Measurements from ENCODE around the gene AKAP7.

AKAP7 gene

DNA sequence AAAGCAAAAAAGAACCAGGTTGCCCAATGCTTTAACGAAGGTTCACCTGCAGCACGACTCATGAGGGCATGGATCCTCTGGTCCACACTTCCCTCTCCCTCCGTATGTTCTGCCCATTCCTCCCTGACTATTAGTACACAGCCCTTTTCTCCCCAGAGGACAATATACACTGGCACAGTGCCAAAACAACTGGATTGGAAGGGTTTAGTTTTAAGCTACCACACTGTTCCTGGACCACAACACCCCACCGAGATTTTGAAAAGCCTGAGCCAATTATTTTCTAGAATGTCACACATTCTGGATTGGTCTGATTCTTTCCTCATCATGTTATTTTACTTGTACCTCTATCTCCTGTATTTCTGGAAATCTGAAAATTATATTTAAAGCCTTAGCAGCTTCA lies 2.9 kb upstream of the AKAP7 start:
- FAIRE-seq (no peak), DNase-seq (ENCODE audit: insufficient read length, low spot score) (no peak)

DNA sequence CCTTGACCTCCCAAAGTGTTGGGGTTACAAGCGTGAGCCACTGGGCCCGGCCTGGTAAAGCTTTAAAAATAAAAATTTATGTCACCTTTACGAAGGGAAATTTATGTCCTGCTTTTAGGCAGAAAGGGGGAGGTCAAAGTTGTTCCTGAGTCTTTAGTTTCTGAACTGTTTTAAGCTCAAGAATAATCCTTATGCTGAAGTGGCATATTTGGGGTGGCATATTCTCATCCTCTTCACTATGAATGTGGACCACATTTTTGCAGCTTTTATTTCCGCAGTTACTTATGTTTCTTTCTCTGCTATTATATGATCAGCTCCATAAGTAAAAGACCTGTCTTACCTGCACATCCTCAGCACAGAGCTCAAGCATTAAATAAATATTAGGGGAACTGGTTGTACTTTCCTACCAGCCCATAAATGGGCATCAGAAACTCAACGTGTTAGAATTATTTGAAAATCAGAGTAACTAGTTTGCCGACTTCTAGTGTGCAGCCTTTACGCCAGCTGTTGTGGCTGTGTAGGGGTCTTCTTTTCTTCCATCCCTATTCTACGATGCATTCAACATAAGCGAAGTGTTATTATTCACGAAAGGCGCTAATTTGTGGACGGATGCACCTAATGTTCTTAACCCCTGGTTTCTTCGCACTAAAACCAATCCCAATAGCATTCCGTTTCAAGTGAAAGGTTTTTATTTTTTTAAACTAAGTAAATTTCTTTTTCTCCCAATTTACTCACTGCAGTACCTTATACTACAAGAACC lies 867 bp upstream of the AKAP7 start:
- FAIRE-seq (no peak), DNase-seq (ENCODE audit: insufficient read length, low spot score) (no peak)

DNA sequence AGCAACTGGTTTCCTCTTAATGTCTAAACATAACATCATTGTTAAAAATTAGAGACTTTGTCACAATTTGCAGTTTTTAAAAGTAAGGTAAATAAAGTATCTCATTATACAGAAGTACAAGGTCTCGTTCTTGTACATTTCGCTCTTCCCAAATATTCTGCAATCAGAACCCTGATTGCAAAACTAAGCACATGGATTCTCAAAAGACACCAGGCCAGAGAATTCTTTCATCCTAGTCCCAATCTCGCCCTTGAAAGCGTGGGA lies 355 bp upstream of the AKAP7 start:
- FAIRE-seq (peak; percentile 14), DNase-seq (ENCODE audit: insufficient read length, low spot score) (no peak)

DNA sequence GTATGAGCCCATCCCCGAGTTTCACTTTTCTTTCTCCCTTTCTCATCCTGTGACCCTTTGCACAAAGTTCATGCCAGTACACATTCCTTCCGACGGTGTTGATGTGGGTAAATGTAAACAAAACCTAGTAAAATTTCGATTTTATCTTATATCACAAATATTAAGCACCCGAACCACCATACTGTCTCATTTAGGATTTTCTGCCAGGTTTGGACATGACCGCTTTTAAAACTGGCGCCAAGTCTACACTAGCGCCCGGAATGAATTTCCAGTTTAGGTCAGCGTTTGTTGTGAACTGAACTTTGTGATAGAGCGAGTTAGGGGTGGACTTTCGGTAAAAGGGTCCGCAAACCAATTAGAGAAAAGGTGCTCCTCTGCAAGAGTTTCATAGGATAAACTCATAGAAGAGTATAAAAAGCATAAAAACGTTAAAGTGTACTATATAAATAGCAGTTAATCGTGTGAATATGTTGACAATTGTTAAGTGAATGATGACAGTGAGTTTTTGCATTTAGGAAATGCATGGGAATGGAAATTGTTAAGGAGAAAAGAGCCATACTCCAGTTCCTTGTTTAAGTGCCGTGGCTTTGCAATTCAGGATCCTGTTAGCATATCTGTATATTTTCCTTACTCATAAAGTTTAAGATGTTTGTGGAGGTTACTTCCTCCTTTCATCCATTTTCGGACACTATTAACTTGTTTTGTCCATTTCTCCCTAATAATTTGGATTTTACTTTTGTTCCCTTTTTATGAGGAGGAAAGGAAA lies 937 bp downstream of the AKAP7 start:
- DNase-seq (ENCODE audit: insufficient read length, low spot score), result no peak
- no peak for FAIRE-seq

DNA sequence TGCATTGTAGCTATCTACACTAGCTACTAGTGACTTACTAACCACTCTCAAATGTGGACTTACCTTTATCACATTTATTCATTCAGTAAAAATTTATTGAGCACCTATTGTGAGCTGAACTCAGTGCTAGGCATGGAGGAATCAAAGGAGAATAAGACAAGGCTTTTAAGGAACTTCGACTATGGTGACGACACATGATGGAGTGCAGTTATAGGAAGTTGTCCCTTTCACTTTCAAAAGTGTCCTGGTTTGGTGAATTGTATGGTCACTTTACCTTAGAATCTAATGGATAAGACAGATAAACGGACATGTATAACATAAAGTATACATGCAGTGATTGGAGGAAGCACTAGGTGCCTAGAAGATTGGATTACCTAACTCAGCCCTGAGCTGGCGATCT lies 4.3 kb downstream of the AKAP7 start:
- no peak for FAIRE-seq
- no peak for DNase-seq (ENCODE audit: insufficient read length, low spot score)

DNA sequence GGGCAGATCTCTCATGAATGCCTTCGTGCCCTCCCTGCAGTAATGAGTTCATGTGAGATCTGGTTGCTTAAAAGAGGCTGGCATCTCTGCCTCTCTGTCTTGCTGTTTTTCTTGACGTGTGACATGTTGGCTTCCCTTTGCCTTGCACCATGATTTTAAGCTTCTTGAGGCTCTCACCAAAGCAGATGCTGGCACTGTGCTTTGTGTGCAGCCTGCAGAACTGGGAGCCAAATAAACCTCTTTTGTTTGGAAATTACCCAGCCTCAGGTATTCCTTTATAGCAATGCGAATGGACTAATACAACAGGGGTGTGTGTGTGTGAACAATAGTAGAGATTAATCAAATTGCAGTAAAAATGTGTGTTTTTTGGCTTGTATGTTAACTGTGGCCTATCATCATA lies 8.1 kb downstream of the AKAP7 start:
- no peak for DNase-seq (ENCODE audit: insufficient read length, low spot score)
- FAIRE-seq, result no peak

DNA sequence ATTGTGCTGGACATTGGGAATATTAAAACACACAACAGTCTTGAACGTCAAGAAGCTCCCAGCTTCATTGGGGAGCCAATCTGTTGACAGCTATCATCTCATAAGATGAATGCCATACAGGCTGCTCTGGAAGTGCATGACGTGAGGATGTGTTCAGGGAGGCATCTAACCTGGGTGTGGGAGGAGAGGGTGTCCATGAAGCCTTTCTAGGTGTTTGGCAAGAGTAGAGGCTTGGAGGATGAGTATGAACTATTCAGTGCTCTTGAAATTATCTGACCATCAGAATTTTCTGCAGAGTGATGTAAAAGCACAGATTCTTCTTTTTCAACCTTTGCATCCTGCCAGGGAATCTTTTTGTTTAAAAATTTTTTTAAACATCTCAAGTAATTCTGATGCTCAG lies 11.6 kb downstream of the AKAP7 start:
- FAIRE-seq (no peak), DNase-seq (ENCODE audit: insufficient read length, low spot score) (no peak)

DNA sequence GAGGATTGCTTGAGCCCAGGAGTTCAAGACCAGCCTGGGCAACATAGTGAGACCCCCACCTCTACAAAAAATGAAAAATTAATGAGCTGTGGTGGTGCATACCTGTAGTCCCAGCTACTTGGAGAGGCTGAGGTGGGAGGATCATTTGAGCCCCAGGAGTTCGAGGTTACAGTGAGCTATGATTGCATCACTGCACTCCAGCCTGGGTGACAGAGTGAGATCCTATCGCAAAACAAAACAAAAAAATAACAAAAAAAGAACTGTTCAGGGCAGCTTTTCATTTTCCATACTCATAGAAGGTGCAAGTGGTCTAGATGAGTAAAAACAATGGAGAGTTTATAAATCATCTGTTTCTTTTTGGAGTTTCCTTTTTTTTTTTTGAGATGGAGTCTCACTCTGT lies 21.1 kb downstream of the AKAP7 start:
- FAIRE-seq (no peak), DNase-seq (ENCODE audit: insufficient read length, low spot score) (no peak)

DNA sequence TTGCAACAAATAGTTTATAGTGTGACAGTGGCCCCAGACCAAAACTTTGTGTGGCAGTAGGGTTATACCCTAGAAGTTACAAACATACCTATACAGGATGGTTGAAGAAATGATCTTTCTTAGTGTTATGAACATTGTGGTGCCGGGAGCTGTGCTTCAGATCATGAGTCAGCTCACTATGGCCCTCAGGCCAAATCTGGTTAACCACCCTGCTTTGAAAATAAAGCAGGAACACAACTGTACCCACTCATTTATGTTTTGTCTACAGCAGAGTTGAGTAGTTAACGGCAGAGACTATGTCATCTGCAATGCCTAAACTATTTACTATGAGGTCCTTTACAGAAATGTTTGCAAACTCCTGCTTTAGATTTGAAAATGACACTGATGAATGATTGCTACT lies 24.3 kb downstream of the AKAP7 start:
- DNase-seq (ENCODE audit: insufficient read length, low spot score) (no peak), FAIRE-seq (no peak)

DNA sequence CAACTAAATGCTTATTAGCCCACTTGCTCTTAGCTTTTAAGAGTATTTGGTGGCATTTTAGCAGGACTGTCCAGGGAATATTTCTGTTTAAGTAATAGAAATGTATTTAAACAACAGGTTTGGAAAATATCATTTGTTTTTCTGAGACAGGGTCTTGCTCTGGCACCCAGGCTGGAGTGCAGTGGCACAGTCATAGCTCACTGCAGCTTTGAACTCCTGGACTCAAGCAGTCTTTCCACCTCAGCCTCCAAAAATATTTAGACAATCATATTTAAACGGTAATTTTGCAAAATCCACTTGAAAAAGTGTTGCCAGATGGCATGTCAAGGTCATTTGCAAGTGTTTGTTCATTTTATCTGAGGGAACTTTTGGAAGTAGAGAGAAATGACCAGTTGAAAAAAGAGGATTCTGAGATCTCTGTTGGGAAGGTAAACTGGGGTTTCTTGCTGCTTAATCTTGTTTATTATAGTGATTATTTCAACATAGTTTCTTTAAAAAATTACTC lies 25.0 kb downstream of the AKAP7 start:
- DNase-seq (ENCODE audit: insufficient read length, low spot score), result no peak
- no peak for FAIRE-seq

DNA sequence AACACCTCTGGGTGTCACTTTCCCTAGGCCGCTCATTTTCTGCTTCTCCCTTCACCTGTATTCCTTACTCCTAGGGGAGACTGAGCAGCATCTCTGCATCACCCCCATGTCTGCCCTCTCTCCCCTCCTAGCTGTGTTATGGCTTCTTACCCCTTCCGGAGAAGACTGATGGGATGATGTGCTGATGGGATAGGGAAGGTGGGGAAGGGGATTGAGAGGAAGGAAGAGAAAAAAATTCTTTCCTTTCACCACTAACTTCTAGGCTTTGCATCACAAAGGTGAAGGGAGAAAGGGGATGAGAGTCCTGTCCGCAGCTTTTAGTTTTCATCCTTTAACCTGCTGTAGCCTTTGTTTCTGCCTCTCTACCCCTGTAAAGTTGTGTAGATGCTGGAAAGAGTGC lies 26.7 kb downstream of the AKAP7 start:
- FAIRE-seq, result no peak
- no peak for DNase-seq (ENCODE audit: insufficient read length, low spot score)

DNA sequence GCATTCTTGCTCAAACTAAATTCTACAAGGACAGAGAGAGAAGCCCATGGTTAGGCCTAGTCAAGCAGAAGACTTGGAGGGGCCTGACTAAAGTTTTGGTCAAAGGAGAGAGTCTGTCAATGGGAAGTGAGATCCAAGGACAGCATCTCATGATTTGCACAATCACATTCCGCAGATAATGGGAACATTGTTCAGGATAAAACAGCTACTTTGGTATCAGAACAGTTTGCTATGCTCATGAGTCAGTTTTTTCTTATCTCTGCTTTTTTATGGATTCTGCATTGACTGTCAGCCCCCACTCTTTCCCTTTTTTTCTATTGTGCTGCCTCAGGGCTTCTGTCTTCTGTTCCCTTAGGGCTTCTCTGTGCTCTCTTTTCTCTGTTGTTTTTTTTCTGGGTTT lies 28.6 kb downstream of the AKAP7 start:
- no peak for FAIRE-seq
- no peak for DNase-seq (ENCODE audit: insufficient read length, low spot score)

DNA sequence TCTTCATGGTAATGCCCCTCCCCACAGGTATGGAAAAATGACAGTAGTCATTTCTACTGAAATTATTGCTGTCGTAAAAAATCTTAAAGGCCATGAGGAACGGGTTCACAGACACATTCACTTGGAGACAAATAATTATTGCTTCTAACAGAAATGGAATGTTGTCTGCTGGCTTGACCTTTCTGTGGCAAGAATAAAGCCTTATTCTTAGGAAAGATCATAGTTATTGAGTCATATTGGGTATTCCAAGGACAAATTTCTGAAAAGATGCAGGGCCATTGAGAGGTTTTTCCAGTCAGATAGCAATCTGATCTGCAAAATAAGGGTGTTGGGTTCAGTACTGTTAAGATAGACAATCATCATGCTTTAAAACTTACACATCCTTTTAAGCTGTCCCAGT lies 29.2 kb downstream of the AKAP7 start:
- no peak for DNase-seq (ENCODE audit: insufficient read length, low spot score)
- FAIRE-seq, result no peak

DNA sequence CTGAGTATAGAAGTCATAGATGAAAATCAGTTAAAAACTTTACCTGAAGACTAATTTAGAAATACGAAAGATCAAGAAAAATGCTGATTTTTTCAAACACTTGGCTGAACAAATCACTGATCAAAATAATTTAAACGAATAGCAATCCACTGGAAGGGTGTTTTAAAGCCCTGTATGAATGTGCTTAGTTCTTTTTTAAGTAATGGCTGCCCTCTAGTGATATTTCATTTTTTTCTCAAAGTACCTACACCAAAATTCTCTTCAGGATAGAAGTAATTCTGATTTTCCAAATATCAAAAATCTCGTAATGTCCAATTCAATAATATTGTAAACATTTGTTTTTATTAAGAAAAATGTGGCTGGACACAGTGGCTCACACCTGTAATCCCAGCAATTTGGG lies 32.5 kb downstream of the AKAP7 start:
- no peak for DNase-seq (ENCODE audit: insufficient read length, low spot score)

DNA sequence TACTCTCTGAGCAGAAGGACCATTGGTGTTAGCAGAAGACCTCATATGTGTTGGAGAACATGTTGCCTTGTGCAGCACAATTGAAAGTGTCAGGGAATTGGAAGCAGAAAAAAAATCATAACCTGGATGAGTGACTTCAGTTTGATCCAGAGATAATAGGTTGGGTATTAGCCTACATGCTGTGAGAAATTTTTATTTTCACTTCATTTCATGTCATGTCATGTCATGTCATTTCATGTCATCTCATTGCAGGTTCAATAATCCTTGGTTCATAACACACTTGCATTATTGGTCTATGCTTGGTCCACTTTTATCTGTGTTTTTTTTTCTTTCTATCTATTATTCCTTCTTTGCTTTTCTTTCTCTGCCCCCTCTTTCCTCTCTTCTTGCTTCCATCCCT lies 34.3 kb downstream of the AKAP7 start:
- FAIRE-seq (no peak), DNase-seq (ENCODE audit: insufficient read length, low spot score) (no peak)

More for the DNA sequence above, 32.5 kb downstream of the AKAP7 start:
- no peak for FAIRE-seq

DNA sequence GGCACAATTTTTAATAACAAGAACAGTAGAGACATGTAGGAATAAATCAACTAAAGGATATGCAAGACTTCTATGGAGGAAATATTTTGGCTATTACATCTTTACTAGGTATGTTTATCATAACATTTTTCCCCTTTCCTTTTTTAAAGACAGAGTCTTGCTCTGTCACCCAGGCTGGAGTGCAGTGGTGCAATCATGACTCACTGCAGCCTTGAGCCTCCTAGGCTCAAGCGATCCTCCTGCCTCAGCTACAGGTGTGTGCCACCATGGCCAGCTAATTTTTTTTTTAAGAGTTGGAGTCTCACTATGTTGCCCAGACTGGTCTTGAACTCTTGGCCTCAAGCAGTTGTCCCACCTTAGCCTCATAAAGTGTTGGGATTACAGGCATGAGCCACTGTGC lies 37.0 kb downstream of the AKAP7 start:
- DNase-seq (ENCODE audit: insufficient read length, low spot score) (no peak), FAIRE-seq (no peak)

DNA sequence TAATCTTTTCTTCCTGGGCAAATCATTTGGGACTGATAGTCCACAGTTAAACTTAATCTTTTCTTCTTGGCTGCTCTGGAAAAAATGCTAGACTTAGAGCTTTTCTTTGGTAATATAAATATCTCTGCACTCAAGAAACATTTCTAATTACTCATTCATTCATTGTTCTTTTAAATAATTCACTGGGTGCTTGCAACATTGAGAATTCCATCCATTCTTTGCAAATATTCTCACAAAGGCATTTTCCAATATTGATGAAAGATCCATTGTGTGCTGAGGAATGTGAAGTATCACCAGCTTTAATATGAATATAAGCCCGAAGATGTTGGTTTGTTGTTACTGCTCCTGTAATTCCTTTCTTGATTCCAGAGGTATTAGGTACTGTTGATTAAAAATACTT lies 38.4 kb downstream of the AKAP7 start:
- no peak for DNase-seq (ENCODE audit: insufficient read length, low spot score)

DNA sequence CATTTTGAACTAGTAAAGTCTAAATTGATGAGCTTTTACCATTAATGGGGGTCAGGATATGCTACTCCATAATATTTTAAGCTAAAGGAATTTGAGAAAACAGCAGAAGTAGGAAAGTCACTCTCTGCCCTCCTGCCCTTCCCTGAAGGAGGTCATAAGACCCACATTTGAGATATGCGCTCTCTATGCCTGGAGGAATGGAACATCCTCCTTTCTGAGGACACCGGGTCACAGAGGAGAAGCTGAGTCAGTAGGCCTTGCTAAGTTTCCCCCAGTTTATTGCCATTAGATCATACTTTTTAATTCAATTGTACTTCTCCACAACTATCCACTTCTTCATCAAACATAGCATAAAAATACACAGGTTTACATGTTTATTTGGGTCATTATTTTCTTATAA lies 40.3 kb downstream of the AKAP7 start:
- no peak for DNase-seq (ENCODE audit: insufficient read length, low spot score)

More for the DNA sequence above, 38.4 kb downstream of the AKAP7 start:
- FAIRE-seq, result no peak

DNA sequence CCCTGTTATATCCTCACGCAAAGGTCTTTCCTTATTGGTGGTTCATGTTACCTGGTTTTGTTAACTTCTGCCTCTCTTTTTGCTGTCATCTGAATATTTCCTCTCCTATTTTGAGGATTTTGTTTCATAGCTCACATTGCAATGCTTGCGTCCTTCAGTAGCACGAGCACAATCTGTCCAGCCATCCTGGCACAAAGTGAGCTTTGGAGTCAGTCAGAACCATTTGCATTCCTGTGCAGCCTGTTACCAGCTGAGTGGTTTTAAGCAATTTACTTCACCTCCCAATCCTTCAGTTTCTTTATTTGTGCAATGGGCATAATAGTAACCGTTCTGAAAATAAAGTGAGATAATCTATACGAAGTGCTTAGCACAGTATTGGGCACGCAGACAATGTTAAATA lies 42.7 kb downstream of the AKAP7 start:
- no peak for FAIRE-seq

More for the DNA sequence above, 40.3 kb downstream of the AKAP7 start:
- FAIRE-seq, result no peak

DNA sequence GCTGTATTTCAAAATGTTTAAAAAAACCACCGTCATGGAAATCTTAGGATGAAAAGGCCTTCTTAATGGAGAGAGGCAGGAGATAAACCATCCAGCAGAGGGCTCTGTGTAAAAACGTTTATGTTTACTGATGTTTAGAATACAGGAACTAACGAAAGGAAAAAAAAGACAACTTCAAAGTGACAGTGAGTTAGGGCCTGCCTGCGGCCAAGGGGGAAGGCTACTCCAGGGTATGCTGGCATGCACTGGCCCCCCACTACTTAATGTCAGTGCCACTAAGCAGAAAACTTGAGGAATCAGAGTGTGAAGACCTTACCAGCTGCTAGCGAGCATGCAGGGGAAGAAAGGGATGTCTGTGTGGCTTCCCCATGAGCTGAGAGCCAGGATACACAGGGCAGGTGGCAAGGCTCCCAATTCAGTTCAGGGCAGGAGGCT lies 47.7 kb downstream of the AKAP7 start:
- no peak for DNase-seq (ENCODE audit: insufficient read length, low spot score)
- FAIRE-seq, result no peak

More for the DNA sequence above, 42.7 kb downstream of the AKAP7 start:
- DNase-seq (ENCODE audit: insufficient read length, low spot score), result no peak

DNA sequence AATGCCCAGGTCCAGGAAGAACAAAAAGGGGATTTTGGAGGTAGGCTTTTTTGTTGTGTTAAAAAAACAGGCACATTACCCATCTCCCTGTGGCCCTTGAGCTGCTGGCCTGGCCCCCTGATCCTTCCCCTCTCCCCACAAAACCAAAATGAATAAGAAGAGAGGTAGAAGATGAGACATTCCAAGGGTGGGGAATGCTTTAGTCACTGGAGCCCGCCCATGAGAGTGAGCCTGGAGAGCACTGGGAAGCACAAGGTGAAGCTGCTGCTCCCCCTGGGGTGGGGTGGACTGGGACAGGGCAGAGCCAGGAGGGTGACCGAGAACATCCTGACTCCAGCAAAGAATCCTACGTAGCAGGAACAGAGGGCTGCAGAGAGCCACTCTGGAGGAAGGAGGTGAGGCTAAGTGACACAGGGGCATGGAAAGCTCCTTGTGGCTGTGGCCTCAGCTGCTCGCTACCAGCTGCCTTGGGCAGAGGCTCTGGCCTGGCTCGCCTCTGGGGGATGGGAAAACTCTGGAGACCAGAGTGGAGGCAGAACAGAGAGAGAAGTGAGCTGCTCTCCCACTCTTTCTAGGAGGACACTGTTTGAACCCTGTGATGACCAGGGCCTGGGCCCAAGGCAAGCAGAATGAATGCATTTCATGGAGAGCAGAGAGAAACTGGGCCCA lies 48.3 kb downstream of the AKAP7 start:
- FAIRE-seq (no peak), DNase-seq (ENCODE audit: insufficient read length, low spot score) (no peak)

DNA sequence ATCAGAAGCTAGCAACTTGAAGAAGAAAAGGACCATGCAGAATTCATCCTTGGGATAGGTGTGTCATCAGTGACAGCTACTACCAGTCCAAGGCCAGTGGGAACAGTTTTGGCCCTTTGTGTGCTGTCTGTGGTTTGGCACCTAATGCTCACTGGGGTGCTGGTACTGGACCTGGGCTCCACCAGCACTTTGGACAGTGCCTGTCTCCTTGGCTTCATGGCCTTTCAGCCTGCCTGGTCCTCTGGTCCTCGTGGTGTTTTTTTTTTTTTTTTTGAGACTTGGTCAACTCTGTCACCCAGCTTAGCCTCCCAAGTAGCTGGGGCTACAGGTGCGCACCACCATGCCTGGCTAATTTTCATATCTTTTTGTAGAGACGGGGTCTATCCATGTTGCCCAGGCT lies 56.3 kb downstream of the AKAP7 start:
- DNase-seq (ENCODE audit: insufficient read length, low spot score) (no peak), FAIRE-seq (no peak)

Measured in GM19239 (cell line).